NCI-H2171 treated with DMSO at 0.1 percent for 48 hours (cell line): Measurements from ENCODE around the gene DIP2C.
"Not testable (repeated sequence)": the region's sequence is repeated elsewhere in the genome, so short reads cannot be mapped to it uniquely, and the experiment has no call there.

Experiments used
- DNase-seq: peaks from one replicate; lab custom pipeline; 2025; lab: John Stamatoyannopoulos, UW

DIP2C gene

DNA sequence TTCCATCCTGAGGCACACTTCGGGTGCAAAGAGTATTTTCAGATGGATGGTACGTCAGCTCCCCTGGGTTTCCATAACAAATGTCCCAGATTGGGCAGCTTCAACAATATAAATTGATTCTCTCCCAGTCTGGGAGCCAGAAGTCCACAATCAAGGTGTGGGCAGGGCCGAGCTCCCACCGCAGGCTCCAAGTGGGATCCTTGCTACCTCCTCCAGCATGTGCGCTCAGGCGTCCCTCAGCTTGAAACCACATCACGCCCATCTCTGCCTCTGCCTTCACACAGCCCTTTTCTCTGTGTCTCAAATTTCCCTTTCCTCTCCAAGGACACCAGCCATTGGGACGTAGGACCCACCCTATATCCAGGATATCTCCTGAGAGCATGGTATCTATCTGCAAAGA, 153.5 kb downstream of the DIP2C start:
- DNase-seq = peak; percentile 13

DNA sequence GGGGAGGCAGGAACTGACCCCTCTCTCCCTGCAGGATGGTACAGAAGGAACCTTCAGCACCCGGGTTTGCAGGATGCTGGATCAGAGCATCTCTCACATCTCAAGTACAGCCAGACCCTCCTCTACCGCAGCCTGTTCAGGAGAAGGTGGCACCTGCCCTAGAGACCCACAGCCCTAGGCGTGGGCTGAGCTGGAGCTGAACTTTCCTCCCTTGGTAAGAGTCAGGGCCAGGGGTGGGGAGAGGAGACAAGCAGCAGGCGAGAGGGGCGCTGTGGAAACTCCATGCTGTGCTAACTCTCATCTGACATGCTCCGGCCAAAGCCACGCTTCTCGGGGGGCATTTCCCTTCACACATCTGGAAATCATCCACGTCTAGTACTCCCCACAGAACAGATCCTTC, 154.4 kb downstream of the DIP2C start:
- no peak for DNase-seq

DNA sequence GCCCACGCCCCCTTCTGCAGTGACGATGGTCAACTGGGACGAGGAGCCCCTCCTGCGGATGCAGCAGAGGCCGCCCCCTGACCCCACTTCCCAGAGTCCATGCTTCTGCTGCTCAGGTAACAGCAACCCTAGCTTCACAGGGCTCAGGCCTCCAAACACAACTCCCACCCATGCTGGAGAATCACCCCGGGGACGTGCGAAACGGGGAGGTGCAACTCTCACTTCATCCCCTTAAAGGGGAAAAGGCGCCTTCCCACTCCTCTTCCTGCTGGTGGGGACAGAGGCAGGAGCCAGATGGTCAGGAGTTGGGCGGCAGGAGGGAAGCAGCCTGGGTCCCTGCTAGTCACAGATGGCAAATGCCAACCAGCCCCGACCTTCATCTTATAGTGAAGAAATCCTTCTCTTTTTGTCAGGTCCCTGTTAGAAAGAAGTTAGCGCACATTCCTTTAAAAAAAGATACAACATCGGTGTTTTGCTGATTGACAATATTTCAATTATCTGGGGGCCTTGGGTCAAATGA, 155.4 kb downstream of the DIP2C start:
- DNase-seq = peak; percentile 65

DNA sequence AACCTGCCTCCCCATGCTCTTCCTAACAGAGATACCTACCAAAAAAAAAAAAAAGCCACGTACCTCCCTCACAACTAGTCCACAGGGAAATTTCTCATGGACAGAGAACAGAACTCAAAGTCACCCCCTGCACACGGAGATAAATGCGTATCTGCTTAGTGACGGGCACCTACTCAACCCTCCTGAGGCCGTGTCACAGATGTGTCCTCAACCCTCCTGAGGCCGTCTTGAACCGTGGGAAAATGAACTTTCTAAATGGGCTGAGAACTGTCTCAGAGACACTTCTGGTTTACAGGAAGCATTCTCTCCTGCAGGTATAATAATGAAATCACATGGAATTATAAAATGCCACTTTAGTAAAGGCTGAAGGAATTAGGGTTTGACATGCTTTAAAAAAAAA, 155.9 kb downstream of the DIP2C start:
- peak; percentile 35 for DNase-seq

DNA sequence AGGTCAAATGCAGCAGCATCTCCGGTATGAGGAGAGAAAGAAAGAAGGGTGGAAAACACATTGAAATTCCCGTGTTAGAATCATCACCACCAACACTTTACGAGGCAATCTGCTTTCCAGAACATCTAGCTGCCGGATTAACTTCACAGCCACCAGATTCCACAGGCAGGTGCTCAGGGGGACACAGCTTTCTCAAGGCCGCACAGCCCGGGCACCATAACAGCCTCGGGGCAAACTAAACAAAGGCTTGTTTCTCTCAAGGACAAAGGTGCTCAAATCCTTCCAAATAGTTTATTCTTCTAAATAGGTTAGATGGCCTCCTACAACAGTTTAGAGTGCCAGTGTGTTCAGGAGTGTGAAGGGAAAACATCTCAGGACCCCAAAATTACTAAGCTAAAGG, 156.3 kb downstream of the DIP2C start:
- no peak for DNase-seq

DNA sequence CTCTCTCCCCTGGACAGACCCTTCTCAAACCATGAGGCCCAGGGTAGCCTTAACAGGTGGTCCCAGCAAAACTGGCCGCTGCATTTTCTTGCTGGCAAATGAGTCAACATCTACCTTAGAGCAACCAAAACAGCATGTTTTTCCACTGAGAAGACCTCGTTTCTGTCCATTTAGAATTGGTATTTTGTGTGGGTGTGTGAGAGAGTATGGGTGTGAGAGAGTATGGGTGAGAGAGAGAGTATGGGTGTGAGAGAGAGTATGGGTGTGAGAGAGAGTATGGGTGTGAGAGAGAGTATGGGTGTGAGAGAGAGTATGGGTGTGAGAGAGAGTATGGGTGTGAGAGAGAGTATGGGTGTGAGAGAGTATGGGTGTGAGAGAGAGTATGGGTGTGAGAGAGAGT, 157.1 kb downstream of the DIP2C start:
- DNase-seq = not testable (repeated sequence)

DNA sequence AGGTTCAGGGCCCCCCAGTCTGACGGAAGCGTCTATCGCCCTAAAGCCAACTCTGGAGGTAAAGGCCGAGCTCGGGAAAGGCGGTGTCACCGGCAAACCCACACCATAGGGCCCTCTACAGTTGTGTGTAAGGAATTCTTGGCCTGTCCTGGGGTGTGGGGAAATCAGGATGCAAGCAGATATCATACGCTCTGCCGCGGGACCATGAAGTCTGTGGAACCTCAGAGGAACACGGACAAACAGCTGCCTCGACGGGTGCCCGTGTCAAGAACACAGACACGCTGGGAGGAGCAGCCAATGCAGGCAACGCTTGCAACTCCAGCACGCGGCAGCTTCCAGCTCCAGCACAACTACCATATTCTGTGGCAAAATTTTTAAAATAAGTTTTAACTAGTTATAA, 157.9 kb downstream of the DIP2C start:
- DNase-seq = no peak

DNA sequence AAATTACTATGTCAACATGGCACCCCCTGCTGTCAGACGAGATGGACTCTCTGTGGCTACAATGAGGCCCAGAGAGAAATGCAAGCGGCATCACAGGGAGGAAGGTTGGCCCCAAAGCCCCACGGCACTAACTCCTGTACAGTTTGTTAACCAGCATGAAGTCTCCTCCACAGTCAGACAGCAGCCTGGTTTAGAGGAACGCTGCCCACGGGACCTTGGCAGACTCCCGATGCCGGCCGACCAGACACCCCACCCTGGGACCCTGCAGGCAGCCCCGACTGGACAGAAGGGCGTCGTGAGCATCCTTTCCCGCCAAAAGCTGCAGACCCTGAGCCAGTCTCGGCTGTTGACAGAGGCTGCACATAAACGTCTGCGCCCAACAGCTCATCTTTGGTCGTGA, 158.8 kb downstream of the DIP2C start:
- DNase-seq = no peak

DNA sequence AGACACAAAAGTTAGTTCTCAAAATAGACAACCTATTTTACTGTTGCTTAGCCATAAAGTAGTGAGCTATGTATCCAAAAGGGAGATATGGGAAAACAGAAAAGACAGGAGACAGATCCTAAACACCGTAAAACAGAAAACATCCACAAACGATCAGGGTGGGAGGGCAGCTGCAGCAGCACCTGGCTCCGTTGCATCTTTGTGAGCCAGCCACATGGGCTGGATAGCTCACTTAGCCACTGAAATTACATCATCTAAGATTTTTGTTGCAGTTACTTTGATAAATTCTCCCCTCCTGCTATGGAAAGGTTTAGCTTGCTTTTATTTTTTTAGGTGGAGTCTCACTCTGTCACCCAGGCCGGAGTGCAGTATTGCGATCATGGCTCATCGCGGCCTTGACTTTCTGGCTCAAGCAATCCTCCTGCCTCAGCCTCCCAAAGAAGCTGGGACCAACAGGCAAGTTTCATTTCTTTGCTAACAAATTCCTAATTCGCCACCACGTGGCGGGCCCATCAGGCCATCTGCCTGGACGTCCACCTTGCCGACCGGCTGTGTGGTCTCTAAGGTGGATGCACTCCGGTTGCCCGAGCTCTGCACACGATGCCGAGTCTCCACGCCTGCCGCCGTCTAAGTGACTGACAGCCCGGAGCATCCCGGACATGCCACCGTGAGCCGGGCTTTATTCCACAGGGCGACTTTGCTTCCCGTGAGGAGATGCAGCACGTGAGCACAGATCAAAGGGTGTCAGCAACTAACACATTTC, 159.8 kb downstream of the DIP2C start:
- DNase-seq = peak; percentile 4

DNA sequence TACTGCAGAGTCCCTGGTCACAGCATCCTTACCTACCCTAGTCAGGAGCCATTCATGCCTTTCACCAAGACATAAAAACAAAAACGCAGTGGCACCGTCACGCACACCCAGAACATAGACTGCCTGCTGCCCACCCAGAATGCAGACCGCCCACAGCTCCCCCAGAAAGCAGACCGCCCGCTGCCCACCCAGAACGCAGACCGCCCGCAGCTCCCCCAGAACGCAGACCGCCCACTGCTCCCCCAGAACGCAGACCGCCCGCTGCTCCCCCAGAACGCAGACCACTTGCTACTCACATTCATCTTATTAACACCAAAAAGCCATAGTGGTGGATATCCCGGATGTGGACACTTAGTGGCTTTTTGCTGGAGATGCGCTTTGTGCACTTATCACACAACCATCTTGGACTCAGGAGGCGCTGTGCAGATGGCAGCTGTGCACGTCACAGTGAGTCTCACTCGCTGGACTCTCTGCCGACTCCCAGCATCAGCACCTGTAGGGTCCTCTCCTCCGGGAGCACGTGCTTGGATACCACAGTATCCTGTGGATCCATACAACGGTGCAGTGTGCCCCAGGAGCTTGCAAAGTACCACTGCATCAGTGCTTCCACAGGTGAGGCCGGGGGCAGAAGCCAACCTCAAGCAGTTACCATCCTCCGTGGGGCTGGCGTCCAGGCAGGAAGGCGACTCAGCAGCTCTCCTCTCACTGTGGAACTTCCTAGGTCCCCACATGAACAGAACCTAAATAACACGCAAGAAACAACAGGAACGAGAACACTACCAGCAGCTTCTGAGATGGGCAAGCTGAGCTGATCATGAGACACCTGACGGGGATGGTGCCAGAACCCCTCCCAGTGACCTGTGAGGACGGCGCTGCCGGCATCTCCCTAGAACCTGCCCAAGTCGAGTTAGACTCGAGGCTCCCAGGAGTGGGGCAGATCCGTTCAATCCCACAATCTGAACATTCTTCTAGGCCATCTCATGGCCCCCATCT, 161.0 kb downstream of the DIP2C start:
- DNase-seq = no peak

DNA sequence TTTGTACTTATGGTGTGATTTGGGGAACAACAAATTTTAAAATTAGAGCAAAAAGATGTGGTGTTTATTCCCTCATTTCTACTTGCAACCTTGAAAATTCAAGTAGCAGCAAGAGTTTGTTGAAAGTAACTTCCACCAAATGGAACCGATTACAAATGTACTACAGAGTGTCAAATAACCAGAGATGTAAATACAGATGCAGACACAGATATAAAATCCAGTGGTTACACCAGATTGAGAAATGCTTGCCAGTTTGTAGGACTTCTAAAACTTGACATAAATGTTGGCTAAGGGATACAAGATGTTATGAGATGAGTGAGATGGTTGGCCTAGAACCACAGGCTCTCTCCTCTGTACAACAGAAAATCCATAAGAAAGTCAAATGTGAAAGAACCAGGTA, 162.1 kb downstream of the DIP2C start:
- DNase-seq = no peak

DNA sequence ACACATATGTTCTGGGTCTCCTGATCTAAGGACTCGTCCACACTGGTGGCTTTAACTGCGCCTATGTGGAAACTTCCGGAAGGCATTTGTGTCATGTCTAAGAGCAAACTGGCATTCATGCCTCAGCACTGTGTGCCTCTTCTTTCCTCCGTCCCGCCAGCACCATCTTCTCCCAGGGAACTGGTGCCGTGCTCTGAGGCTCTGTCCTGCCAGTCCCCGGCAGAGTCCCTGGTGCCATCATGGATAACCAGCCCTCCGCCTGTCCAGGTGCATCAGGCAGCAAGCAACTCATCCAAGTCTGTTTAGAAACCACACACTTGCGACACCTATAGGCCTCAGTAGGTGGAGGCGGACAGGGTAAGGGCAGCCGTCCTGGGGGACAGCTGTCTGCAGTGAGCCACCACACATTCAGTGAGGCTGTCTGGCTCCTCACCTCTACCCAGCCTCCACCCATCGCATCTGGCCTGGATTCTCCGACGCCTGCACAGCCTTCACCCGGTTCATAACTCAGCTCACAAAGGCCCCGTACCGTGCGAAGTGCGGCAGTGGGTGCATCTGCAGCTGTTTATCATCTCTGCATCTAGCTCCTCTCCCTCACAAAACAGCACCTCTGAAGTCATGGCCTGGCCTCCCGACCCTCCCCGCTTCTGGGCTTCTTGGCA, 162.7 kb downstream of the DIP2C start:
- DNase-seq = no peak

DNA sequence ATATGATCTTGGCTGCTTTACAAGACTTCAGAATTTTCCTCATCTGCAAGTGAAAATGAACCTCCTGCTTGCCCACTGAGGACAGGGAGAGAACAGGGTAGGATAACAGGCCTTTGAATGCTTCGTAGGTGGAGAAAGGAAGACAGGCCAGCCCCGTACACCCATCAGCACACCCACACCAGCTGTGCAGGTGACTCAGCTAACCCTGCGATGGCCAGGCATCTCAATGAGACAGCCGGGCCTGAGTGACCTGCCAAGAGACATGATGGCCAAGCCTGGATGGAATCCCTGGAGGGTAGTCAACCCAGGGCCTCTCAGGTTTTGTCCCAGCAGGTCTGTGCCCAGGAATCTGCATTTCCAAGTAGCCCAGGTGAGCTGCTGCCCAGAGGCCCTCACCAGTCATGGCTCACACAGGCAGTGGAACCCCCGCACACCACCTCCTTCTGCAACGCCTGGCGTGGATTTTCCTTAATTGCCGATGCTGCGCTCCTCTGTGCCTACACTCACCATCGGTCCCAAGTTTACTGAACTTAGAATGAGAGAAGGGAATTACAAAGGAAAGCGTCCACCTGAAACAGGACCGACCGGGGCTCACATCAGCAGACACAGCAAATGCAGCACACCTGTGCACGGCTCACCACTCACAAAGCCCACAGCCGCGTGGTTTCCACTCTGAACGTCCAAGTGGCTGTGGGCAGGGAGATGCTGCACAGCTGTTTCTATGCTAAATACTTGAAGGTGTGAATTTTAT, 163.7 kb downstream of the DIP2C start:
- no peak for DNase-seq

DNA sequence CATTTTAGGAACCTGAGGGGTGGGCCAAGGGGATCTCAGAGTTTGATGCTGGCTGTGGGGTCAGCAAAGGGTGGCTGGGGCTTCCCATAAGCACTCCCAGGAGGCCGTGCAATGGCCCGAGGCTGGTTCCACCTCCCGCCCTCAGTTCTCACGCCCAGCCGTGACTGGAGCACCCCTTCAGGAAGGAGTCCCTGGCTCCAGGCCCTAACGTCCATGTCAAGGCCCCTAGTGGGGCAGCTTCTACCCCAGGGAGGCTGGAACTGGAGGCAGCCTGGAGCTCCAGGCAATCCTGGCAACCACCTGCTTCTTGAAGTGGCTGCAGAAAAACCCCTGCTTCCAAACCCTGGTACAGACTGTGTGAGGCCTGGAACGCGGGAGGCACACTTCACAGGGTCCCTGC, 165.5 kb downstream of the DIP2C start:
- DNase-seq = no peak

DNA sequence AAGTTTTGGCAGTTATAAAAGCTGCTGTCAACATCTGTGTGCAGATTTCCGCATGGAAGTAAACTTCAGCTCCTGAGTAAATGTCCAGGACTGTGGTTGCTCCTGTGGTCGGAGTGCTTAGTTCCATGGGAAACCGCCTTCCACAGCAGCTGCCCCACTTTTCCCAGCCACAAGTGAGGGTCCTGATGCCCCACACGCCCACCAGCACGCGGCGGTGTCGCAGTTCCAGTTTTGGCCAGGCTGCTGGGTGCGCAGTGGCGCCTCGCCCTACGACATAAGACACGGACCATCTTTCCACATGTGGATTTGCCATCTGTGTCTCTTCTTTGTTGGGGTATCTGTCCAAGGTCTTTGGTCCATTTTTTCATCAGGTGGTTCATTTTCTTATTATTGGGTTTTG, 167.1 kb downstream of the DIP2C start:
- no peak for DNase-seq

DNA sequence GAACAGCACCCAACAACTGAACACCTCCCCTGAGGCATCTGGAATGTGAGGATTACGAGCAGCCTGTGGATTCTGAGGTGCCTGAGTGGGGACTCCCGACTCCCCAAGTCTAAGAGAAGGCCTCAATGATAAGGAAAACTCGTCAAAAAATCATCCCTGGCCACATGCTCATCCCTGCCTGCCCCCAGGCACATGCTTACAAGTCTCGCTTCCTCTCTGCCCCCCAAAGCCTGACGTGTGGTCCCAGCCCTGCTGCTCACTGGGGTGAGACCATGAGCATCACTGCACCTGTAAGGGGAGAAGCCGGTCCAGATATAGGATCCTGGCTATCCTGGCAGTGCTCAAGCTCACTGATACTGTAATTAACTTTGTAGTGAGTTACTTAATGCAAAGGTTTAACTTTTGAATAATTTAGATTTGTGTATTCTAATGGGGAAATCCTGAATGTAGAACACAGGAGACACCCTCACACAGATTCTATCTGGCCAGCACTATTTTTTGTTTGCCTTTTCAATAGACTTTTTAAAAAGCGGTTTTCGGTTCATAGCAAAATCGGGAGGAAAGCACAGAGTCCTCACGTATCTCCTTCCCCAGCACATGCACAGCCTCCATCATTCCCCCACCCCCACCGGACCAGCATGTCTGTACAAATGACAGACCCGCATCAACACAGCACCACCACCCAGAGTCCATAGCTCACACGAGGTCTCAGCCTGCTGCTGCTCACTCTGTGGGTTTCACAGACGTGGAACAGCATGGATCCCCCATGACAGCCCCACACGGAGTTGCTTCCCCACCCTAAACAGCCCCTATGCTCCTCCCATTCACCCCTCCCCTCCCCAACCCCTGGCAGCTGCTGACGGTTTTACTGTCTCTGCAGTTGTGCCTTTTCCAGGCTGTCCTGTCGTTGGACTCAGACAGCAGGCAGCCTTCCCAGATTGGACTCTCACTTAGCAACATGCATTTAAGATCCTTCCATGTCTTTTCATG, 167.9 kb downstream of the DIP2C start:
- peak; percentile 27 for DNase-seq

DNA sequence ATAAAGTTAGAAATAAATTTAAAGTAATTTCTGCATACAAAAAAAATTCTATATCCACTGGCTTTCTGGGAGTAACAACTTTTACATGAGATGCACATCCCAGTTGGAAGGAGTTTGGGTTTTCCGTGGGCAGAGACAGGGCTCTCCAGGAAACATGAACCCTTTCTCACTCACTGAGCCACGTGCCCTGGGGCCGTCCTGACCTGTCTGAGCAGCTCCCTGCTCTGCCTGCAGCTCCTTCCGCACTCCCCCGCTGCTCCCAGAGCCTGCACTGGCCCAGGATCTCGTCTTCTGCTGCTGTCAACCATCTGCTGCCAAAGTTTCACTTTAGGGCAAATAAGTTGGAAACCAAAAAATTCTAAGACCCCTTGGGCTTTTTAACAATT, 169.1 kb downstream of the DIP2C start:
- DNase-seq = peak; percentile 77

DNA sequence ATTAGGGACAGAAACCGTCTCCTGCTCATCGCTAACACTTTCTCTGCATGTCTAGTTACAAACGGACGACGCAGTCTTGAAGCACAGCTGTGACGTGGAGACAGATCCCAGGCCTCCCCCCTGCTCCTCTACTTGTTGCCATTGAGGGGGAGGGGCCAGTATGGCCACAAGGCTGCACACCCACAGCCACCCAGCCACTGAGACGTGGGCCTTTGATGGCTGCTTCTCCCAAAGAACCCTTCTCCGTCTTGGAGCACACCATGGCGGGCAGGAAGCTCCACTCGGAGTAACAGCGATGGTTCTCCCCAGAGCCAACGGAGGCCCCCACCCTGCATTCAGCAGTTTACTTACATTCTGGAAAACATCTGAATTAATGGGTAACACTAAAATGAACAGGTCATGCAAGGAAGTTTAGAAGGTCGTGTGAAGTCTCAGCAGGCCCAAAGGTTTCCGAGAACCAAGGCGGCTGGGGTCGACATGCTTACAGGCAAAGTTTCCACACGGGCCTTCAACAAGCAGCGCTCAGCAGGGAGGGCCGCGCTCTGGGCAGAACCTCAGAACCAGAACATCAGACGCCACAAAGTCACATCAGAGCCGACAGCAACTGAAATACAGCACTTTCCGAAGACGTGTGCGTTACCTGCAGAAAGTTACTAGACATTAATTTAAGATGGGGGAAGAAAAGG, 169.6 kb downstream of the DIP2C start:
- peak; percentile 79 for DNase-seq

DNA sequence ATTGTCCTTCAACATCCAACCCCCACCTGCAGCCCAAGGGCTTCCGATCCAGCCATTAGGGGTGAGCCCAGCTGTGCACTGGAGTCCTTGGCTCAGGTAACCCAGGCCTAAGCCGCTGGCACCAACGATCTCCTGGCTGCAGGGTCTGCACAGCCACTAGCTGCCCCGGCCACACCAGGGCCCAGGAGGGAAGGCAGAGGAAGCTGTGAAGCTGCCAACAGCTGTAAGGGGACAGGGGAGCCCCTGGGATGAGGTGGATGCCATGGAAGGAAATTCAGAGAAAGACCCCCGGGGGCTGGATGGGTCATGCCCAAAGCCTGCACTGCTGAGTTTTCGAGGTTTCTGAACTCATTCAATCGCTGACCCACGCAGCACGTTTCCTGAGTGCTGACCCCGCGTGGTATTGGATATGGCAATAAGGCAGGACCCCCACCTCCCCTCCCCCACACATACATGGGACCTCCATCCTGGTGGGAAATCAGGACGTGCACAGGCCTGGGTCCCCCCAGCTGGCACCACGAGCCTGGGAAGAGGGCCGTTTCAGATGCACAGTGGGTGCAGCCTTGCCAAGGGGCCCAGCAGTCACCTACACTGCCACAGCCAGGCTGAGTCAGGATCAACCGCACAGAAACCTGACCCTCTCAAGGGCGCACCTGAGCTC, 170.3 kb downstream of the DIP2C start:
- no peak for DNase-seq
